ENCODE measurements around the gene FREM2. TPM values are rescaled to one million over a fixed set of nuclear protein-coding genes. Genes with fewer than 3 reads are reported as not detected.

Gene FREM2
- total and polyA plus RNA-seq, 2 experiments from 2014 or later: 2.4 to 29.8 TPM

- Histone ChIP-seq H4K20me1 (replicated peaks; ENCODE audit: insufficient read depth) (no peaks in the 10 kb centered on the region), H3K4me2 (peak overlapping the region; percentile 48), H3K79me2 (replicated peaks; ENCODE audit: insufficient read depth) (no peaks in the 10 kb centered on the region), H3K9me2 (ENCODE audit: insufficient read depth) (no peaks in the 10 kb centered on the region), H3K36me3 (ENCODE audit: insufficient read depth) (no peaks in the 10 kb centered on the region), H3K27ac (ENCODE audit: low read depth) (peak overlapping the region; percentile 8; the same call in 1 of the 2 replicates), H3K4me1 (ENCODE audit: insufficient read depth) (peaks cover 30% of the 10 kb centered on the region), H3K27me3 (ENCODE audit: insufficient read depth) (no peaks in the 10 kb centered on the region), H3K4me3 (peak overlapping the region; percentile 2; the same call in 1 of the 2 replicates), H2AFZ (no peak overlapping the region), H3F3A (replicated peaks; ENCODE audit: low read depth) (no peaks in the 10 kb centered on the region)
- ATAC-seq (peak; percentile 74), DNase-seq (ENCODE audit: low spot score) (peak; percentile 18)
- Mint-ChIP-seq H3K9me3 (peaks cover 13% of the 10 kb centered on the region; the same call in 2 of the 3 replicates), H3K36me3 (ENCODE audit: low read depth) (peaks cover 18% of the 10 kb centered on the region), H3K27me3 (ENCODE audit: insufficient read depth, low read depth, poor library complexity) (no peaks in the 10 kb centered on the region), H3K4me3 (peak overlapping the region; percentile 14; the same call in 1 of the 3 replicates), H3K27ac (peak overlapping the region; percentile 68), H3K4me1 (peaks cover 40% of the 10 kb centered on the region)
- TF ChIP-seq ZNF114 (CRISPR knock-in tag; IDR thresholded peaks at IDR 0.05) (no peak), EZH2 (IDR thresholded peaks at IDR 0.05; ENCODE audit: low read depth, unreplicated experiment) (no peak), JUNB (IDR thresholded peaks at IDR 0.05; ENCODE audit: unreplicated experiment) (no peak), CTCF (conservative IDR thresholded peaks at IDR 0.05; ENCODE audit: low read depth in 2 of 2) (no peak)
These were observed 116.7 kb downstream of the FREM2 start for GRCh38 chr13:38803531-38803930.

- Histone ChIP-seq H3F3A (replicated peaks; ENCODE audit: low read depth) (no peaks in the 10 kb centered on the region), H3K27ac (ENCODE audit: low read depth) (peak overlapping the region; percentile 8; the same call in 1 of the 2 replicates), H2AFZ (no peak overlapping the region), H3K4me3 (no peak overlapping the region; the same call in 1 of the 2 replicates), H3K4me1 (ENCODE audit: insufficient read depth) (peaks cover 25% of the 10 kb centered on the region), H3K4me2 (peak overlapping the region; percentile 48), H3K27me3 (ENCODE audit: insufficient read depth) (no peaks in the 10 kb centered on the region), H3K36me3 (ENCODE audit: insufficient read depth) (no peaks in the 10 kb centered on the region), H3K9me2 (ENCODE audit: insufficient read depth) (no peaks in the 10 kb centered on the region), H4K20me1 (replicated peaks; ENCODE audit: insufficient read depth) (no peaks in the 10 kb centered on the region), H3K79me2 (replicated peaks; ENCODE audit: insufficient read depth) (no peaks in the 10 kb centered on the region)
- H3K9me3 Mint-ChIP-seq: peaks cover 17% of the 10 kb centered on the region
- H3K36me3 Mint-ChIP-seq (ENCODE audit: low read depth): peaks cover 21% of the 10 kb centered on the region
- ATAC-seq (no peak), DNase-seq (ENCODE audit: low spot score) (no peak)
- H3K4me1 Mint-ChIP-seq: peaks cover 40% of the 10 kb centered on the region
- H3K27ac Mint-ChIP-seq: no peak overlapping the region
- H3K27me3 Mint-ChIP-seq (ENCODE audit: insufficient read depth, low read depth, poor library complexity): no peaks in the 10 kb centered on the region
- no peak overlapping the region for H3K4me3 Mint-ChIP-seq
- TF ChIP-seq CTCF (conservative IDR thresholded peaks at IDR 0.05; ENCODE audit: low read depth in 2 of 2): no peak
- TF ChIP-seq POLR2AphosphoS5 (IDR thresholded peaks at IDR 0.05; ENCODE audit: low read depth): no peak
- TF ChIP-seq NANOG (IDR thresholded peaks at IDR 0.05; ENCODE audit: borderline replicate concordance): no peak
- TF ChIP-seq CREB1 (CRISPR knock-in tag; IDR thresholded peaks at IDR 0.05; ENCODE audit: low read depth): no peak
- TF ChIP-seq JUNB (IDR thresholded peaks at IDR 0.05; ENCODE audit: unreplicated experiment): no peak
- no peak for TF ChIP-seq EZH2phosphoT487 (IDR thresholded peaks at IDR 0.05; ENCODE audit: unreplicated experiment)
- no peak for TF ChIP-seq EZH2 (IDR thresholded peaks at IDR 0.05; ENCODE audit: low read depth, unreplicated experiment)
- no peak for TF ChIP-seq ZNF462 (CRISPR knock-in tag; IDR thresholded peaks at IDR 0.05)
- no peak for TF ChIP-seq ZNF114 (CRISPR knock-in tag; IDR thresholded peaks at IDR 0.05)
These were observed 117.2 kb downstream of the FREM2 start for GRCh38 chr13:38804061-38804460.

All from GM23338 (cell line).